Stromal cell of bone marrow (primary cell): Measurements from ENCODE around the gene TMEM156.
A peak's percentile ranks its signal among the peaks of the same experiment; 100 is the strongest.

Experiments used
- DNase-seq: peaks from one replicate; pipeline ENCODE4 v3.0.0-alpha.2; 2012; ENCODE audit warnings: low read depth

Gene TMEM156

DNA sequence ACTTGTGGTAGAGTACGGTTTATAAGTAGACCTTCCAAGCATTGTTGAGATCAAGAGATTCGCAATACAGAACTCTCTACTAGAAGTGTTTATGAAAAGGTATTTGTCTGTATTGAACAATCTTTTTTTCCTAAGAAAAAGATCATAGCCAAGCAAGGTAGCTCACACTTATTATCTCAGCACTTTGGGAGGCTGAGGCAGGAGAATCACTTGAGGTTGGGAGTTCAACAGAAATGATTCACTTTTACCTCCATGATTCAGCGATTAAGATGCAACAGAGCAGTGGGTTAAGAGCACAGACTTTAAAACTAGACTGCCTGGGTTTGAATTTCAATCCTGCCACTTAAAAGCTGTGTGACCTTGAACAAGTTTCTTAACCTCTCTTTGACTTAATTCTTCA is 74.3 kb downstream of the TMEM156 start:
- no peak for DNase-seq

- DNase-seq = no peak
These were observed 74.9 kb downstream of the TMEM156 start for GRCh38 chr4:38957261-38957815.

GRCh38 chr4:38955957-38956356 is 76.3 kb downstream of the TMEM156 start:
- DNase-seq = no peak

DNA sequence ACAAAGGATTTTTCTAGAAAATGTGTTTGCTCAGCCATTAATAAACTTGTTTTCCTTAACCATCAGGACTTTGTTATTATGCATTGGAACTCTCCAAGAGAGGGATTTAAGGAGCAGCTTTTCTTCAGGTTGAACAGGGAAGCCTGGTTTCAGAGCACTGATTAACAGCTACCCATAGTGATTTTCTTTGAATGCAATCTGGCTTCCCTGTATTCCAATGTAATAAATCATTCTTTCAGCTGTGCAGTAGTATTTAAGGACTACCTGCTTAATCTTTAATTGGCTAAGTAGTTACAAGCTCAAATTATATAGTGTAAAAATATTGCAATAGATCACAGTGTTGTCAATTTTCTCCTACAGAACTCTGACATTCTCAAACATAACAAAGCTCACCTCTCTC is 77.5 kb downstream of the TMEM156 start:
- DNase-seq = no peak

- DNase-seq = no peak
These were observed 80.2 kb downstream of the TMEM156 start for GRCh38 chr4:38952017-38952416.

DNA sequence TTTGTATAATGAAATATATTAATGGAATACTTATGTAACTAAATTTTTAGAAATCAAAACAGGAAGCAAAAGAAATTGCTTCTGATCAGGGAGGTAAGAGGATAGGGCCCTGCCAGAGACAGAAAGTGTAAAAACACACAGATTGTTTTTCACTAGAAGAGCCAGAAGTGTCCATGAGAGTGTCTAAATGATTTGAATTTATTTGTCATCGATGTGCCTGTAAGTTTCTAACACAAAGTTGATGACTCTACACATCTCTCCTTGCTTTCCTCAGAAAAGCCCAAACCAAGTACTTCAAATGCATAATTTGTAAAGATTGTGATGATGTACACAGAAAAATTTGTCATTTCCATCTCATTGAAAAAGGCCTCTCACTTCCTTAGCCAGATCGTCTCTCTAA is 80.6 kb downstream of the TMEM156 start:
- no peak for DNase-seq

DNA sequence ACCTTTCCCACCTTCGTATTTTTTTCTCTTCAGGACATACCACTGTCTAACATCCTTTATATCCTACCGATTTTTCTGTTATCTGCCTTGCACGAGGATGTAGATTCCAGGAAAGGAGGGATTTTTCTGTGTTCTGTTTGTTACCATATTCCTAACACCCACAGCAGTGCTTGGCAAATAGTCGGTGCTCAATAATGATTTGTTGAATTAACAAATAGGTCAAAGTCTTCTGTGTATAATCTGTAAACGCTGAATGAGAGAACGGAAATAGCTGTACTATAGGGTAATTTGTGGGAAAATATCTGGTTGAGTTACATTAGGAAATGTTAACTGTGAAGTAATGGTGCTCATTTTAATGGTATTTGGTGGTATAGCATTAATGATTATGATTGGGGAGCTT is 81.5 kb downstream of the TMEM156 start:
- no peak for DNase-seq

- DNase-seq = no peak
These were observed 82.0 kb downstream of the TMEM156 start for GRCh38 chr4:38950159-38950558.

DNA sequence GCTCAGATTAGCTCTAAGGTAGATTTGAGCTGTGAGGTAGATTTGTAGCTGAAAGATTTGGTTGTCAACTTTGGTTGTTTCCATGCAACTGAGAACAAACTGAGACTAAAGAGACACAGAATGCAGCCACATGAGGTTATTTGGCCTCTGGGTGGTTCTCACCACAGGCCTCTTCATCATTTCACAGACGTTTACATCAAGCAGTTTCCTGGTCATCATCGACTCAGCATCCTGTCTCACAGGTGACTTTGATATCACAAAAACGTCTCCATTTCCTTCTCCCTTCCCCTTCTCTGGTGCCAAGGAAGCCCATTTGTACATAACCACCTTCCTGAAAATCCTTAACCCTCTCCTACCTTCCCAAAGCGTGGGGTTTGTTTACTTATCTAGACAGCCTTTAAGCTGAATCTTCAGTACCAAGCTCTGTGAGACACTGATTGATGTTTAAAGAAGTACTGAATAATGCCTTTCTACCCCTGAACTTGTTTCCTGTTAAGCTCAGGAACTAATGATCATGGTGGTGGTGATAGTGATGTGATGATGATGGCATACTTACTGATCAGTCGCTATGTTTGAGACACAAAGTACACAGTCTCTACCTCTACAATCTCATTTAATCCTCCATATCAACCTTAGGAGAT is 82.7 kb downstream of the TMEM156 start:
- no peak for DNase-seq

GRCh38 chr4:38948551-38948950 is 83.7 kb downstream of the TMEM156 start:
- peak; percentile 88 for DNase-seq

- no peak for DNase-seq
These were observed 85.3 kb downstream of the TMEM156 start for GRCh38 chr4:38946919-38947318.

GRCh38 chr4:38944440-38944839 is 87.8 kb downstream of the TMEM156 start:
- no peak for DNase-seq

DNA sequence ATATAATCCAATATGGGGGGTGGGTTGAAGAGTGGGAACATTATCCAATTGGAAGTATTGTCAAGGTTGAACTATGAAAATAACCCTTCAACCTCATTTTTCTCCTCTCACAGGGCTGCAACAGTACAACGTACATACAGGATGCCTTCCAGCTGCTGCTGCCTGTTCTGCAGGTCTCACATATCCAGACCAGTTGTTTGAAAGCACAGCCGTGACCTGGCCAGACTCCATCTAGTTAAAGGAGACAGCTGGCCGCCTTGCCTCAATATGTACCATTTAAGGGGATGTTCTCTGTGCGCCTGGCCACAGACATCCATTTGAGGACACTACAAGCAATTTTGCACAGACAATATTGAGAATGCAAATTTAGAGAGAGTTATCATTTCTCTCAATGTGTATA is 88.9 kb downstream of the TMEM156 start:
- no peak for DNase-seq

DNA sequence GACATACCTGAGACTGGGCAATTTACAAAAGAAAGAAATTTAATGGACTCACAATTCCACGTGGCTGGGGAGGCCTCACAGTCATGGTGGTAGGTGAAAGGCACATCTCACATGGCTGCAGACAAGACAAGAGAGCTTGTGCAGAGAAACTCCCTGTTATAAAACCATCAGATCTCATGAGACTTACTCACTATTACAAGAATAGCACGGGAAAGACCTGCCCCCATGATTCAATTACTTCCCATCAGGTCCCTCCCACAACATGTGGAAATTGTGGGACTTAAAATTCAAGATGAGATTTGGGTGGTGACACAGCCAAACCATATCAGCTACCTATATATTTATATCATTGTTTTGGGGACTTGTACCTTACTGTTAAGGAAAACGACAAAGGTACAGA is 90.3 kb downstream of the TMEM156 start:
- peak; percentile 56 for DNase-seq

DNA sequence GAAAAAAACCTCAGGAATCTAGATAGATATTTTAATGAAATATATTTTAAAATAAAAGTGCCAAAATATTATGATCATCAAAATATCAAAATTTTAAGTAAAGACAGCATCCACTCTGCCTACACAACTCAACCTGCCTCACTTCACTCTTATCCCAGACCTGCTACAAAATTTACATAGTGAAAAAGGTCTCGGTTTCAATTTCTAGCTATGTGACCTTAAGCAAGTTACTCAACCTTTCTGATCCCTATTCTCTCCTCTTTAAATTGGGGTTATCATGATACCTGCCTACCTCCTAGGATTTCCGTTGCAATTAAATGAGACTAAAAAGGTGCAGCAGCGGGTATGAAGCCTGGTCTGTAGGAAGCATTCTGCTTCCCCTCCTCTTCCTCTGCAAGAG is 91.7 kb downstream of the TMEM156 start:
- no peak for DNase-seq

GRCh38 chr4:38939165-38939564 is 93.0 kb downstream of the TMEM156 start:
- no peak for DNase-seq

DNA sequence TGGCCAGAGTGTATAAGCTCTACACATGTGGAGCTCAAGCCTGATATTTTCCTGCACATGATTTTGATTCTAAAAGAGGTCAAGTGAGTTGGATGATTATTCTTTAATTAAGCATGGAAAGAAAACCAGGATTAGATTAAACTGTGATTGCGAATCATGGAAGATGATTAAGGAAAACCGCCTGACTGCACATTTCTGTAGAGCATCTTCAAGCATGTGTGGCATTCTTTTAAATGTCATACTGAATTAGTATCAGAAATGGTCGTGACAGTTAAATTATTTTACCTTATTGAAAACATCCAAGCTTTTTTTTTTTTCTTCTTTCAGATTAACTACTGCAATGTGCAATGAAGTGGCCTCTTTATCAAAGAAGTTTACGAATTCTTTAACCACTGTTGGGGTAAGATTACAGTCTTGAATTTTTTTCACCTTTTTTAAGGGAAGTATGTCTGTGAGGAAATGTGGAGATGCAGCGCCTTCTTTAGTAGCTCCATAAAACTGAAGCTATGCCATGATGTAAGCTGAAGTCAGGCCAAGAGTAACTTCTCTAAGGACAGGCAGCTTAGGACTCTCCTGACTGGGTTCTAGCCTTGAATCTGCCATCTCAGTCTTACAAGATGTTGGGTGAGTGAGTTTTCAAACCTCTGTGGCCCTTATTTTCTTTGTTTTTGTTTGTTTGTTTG is 96.7 kb downstream of the TMEM156 start:
- DNase-seq = no peak

GRCh38 chr4:38931125-38931524 is 101.1 kb downstream of the TMEM156 start:
- DNase-seq = no peak

GRCh38 chr4:38930707-38931106 is 101.5 kb downstream of the TMEM156 start:
- no peak for DNase-seq

- no peak for DNase-seq
These were observed 102.0 kb downstream of the TMEM156 start for GRCh38 chr4:38930204-38930603.

GRCh38 chr4:38928974-38929373 is 103.2 kb downstream of the TMEM156 start:
- no peak for DNase-seq

DNA sequence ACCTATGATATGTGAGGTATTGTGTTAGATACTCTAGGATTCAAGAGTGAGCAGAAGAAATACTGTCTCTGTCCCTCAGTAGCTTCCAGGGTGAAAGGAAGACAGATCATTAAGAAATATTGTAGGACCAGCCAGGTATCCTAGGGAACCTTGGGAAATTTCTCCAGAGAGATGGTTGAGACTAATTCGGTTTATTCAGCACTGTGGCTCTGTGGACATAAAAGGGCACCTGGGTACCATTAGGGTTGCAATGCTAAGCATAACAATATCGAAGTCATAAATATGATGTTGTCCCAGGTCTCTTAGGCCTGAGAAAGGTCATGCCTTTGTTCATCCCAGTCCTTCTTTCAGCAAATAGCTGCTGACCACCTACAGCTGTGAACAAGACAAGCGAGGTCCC is 103.6 kb downstream of the TMEM156 start:
- DNase-seq = no peak

- no peak for DNase-seq
These were observed 105.3 kb downstream of the TMEM156 start for GRCh38 chr4:38926896-38927295.
